Tibial nerve (tissue), 4 donors: ENCODE data around the gene THAP10. TPM values are rescaled to one million over a fixed set of nuclear protein-coding genes. Genes with fewer than 3 reads are reported as not detected.

ENCODE experiments used
- DNase-seq, 2 donors: peaks; one replicate each; pipeline ENCODE4 v3.0.0-alpha.2; 2019; ENCODE audit warnings: low spot score in 2 of 2
- H3K27ac ChIP-seq, 4 donors: fragments of 200-600 bp; sonication (generic) in 3 of 4; one replicate each; pipeline ENCODE4 v1.5.1; 2017 to 2019; ENCODE audit warnings: mild to moderate bottlenecking in 1 of 4
- H3K27me3 ChIP-seq, 2 donors: fragments of 200-600 bp; sonication (generic) in 1 of 2; one replicate each; pipeline versions ENCODE4 v1.5.1 to v1.6.0; 2017 to 2019
- H3K36me3 ChIP-seq, 3 donors: fragments of 200-600 bp; sonication (generic); one replicate each; pipeline ENCODE4 v1.5.1; 2018 to 2019
- H3K4me1 ChIP-seq, 4 donors: fragments of 200-600 bp; sonication (generic) in 3 of 4; one replicate each; pipeline ENCODE4 v1.5.1; 2017 to 2019
- H3K4me3 ChIP-seq, 4 donors: fragments of 200-600 bp; sonication (generic) in 3 of 4; one replicate each; pipeline ENCODE4 v1.5.1; 2017 to 2019; ENCODE audit warnings: mild to moderate bottlenecking in 1 of 4, moderate library complexity in 1 of 4
- H3K9me3 ChIP-seq, 4 donors: fragments of 200-600 bp; sonication (generic) in 3 of 4; one replicate each; pipeline ENCODE4 v1.5.1; 2017 to 2019
- CTCF ChIP-seq, 5 experiments: fragments of 200-600 bp in 3 of 5; fragments of 450-650 bp in 2 of 5; sonication (generic) in 3 of 5; IDR thresholded peaks; one replicate each; pipeline ENCODE4 v1.5.1; 2016 to 2019; ENCODE audit warnings: antibody characterized with exemption in 5 of 5, mild to moderate bottlenecking in 3 of 5, moderate library complexity in 2 of 5
- EP300 ChIP-seq, 2 donors: sonication (generic); formaldehyde crosslinking; IDR thresholded peaks; one replicate each; pipeline ENCODE4 v1.6.1; 2017; ENCODE audit warnings: antibody characterized with exemption in 2 of 2, mild to moderate bottlenecking in 1 of 2
- POLR2A ChIP-seq, 2 donors: fragments of 450-650 bp; IDR thresholded peaks; one replicate each; pipeline ENCODE4 v1.6.1; 2017; ENCODE audit warnings: antibody characterized with exemption in 2 of 2, mild to moderate bottlenecking in 2 of 2, moderate library complexity in 2 of 2
- WGBS, 2 donors: methylation state at CpG; one replicate each; pipeline ENCODE4 v1.1.5; 2018; 5-methylcytosine and 5-hydroxymethylcytosine counted together
- total RNA-seq, 4 donors: library from RNA; depleted of rRNA; stranded (reverse); fragments of >200 nt; gene quantifications; one replicate each; pipeline ENCODE4 v1.1.0, GENCODE V29; 2016

THAP10 gene
- total RNA-seq, 4 donors from 2014 or later: 1.2 to 9.8 (median 3.0) TPM

GRCh38 chr15:70917955-70918354 lies 25.7 kb upstream of the THAP10 start:
- no peaks in the 10 kb centered on the region for H3K27me3 ChIP-seq
- no peak overlapping the region for H3K27ac ChIP-seq
- WGBS, 2 donors: 96 to 97% methylated on average over 4 to 6 of the region's 6 CpGs
- H3K4me3 ChIP-seq: no peak overlapping the region
- peaks cover 0 to 29% (median 0%) of the 10 kb centered on the region in 3 donors for H3K36me3 ChIP-seq
- TF ChIP-seq EP300 (IDR thresholded peaks at IDR 0.05) (no peak), CTCF (IDR thresholded peaks at IDR 0.05) (no peak), POLR2A (IDR thresholded peaks at IDR 0.05) (no peak)
- H3K9me3 ChIP-seq: peaks cover 0 to 4% (median 0%) of the 10 kb centered on the region in 4 donors
- no peaks in the 10 kb centered on the region for H3K4me1 ChIP-seq
- DNase-seq: no peak

- Histone ChIP-seq H3K9me3 (peaks cover 0 to 4% (median 0%) of the 10 kb centered on the region in 4 donors), H3K36me3 (peaks cover 0 to 32% (median 0%) of the 10 kb centered on the region in 3 donors), H3K27ac (no peak overlapping the region), H3K4me1 (no peaks in the 10 kb centered on the region), H3K4me3 (no peak overlapping the region), H3K27me3 (no peaks in the 10 kb centered on the region)
- 95% methylated on average over 5 to 10 of the region's 10 CpGs for WGBS, 2 donors
- no peak for DNase-seq
- TF ChIP-seq POLR2A (IDR thresholded peaks at IDR 0.05): no peak
- no peak for TF ChIP-seq CTCF (IDR thresholded peaks at IDR 0.05)
- no peak for TF ChIP-seq EP300 (IDR thresholded peaks at IDR 0.05)
These were observed 24.3 kb upstream of the THAP10 start for GRCh38 chr15:70916531-70916930.

GRCh38 chr15:70912187-70912586 lies 20.0 kb upstream of the THAP10 start:
- Histone ChIP-seq H3K4me1 (no peaks in the 10 kb centered on the region), H3K4me3 (no peak overlapping the region), H3K9me3 (peaks cover 0 to 15% (median 4%) of the 10 kb centered on the region in 4 donors), H3K27ac (no peak overlapping the region), H3K36me3 (peaks cover 0 to 56% (median 4%) of the 10 kb centered on the region in 3 donors), H3K27me3 (no peaks in the 10 kb centered on the region)
- no peak for TF ChIP-seq POLR2A (IDR thresholded peaks at IDR 0.05)
- no peak for TF ChIP-seq CTCF (IDR thresholded peaks at IDR 0.05)
- TF ChIP-seq EP300 (IDR thresholded peaks at IDR 0.05): no peak
- no peak for DNase-seq
- 74 to 82% methylated on average over 1 of the region's 1 CpG for WGBS, 2 donors

GRCh38 chr15:70910958-70911357 lies 18.7 kb upstream of the THAP10 start:
- 92 to 97% methylated on average over 1 of the region's 1 CpG for WGBS, 2 donors
- Histone ChIP-seq H3K9me3 (peaks cover 0 to 13% (median 4%) of the 10 kb centered on the region in 4 donors), H3K4me3 (no peak overlapping the region), H3K4me1 (no peaks in the 10 kb centered on the region), H3K36me3 (peaks cover 0 to 58% (median 4%) of the 10 kb centered on the region in 3 donors), H3K27ac (no peak overlapping the region), H3K27me3 (no peaks in the 10 kb centered on the region)
- no peak for TF ChIP-seq EP300 (IDR thresholded peaks at IDR 0.05)
- no peak for TF ChIP-seq POLR2A (IDR thresholded peaks at IDR 0.05)
- no peak for TF ChIP-seq CTCF (IDR thresholded peaks at IDR 0.05)
- DNase-seq: no peak

- WGBS, 2 donors: 94 to 95% methylated on average over 5 of the region's 5 CpGs
- Histone ChIP-seq H3K9me3 (peaks cover 0 to 13% (median 4%) of the 10 kb centered on the region in 4 donors), H3K4me1 (no peaks in the 10 kb centered on the region), H3K27ac (no peak overlapping the region), H3K4me3 (no peak overlapping the region), H3K36me3 (peaks cover 0 to 52% (median 4%) of the 10 kb centered on the region in 3 donors), H3K27me3 (no peaks in the 10 kb centered on the region)
- DNase-seq: no peak
- TF ChIP-seq POLR2A (IDR thresholded peaks at IDR 0.05) (no peak), EP300 (IDR thresholded peaks at IDR 0.05) (no peak), CTCF (IDR thresholded peaks at IDR 0.05) (no peak)
These were observed 15.7 kb upstream of the THAP10 start for GRCh38 chr15:70907784-70908471.
